Measurements from ENCODE around the gene BTN3A1.
"Not testable (repeated sequence)": the region's sequence is repeated elsewhere in the genome, so short reads cannot be mapped to it uniquely, and the experiment has no call there.

GRCh38 chr6:26418795-26419194, 16.7 kb downstream of the BTN3A1 start:
- not testable (repeated sequence) for TF ChIP-seq CTCF (IDR thresholded peaks at IDR 0.05; ENCODE audit: low read depth, low read length, poor library complexity, severe bottlenecking); EZH2phosphoT487 (IDR thresholded peaks at IDR 0.05; ENCODE audit: borderline replicate concordance, low read length)

Data from DOHH2 (cell line).